Measurements from ENCODE around the gene ADPRHL1. TPM values are rescaled to one million over a fixed set of nuclear protein-coding genes. Genes with fewer than 3 reads are reported as not detected.
A peak's percentile ranks its signal among the peaks of the same experiment; 100 is the strongest.

Gene ADPRHL1
- total and polyA plus RNA-seq, 4 donors, result 0.28 to 0.67 (median 0.55) TPM

DNA sequence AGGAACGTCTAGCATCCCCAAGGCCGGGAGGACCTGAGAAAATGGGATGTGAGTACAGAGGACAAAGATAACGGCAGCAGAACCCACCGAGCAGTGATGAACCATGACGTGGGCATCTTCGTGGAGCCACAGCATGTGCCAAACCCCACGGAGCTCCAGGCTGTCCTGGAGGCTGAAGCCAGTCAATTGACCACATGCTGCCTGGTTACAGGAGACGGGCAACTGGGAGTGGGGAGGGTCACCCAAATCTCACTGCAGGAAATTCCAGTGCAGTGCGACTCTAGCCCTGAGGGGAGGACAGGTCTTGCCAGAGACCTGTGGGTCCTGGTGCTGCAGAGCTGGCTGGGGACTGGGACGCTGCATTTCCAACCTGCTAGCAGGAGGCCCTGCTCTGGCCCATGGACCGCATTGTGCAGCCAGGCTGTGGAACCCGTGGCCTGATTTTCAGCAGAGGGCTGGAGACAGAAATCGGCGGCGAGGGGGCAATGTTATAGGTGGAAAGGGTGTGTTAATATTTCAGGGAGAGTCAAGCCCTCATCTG, 86.2 kb downstream of the ADPRHL1 start:
- H3K4me3 ChIP-seq (ENCODE audit: low read depth in 1 of 3, low read length in 3 of 3), result no peak overlapping the region
- H3K9me3 ChIP-seq (ENCODE audit: control insufficient read depth in 4 of 4, low read length in 3 of 4), result no peaks in the 10 kb centered on the region
- peaks cover 0 to 9% (median 8%) of the 10 kb centered on the region in 4 donors for H3K4me1 ChIP-seq (ENCODE audit: control insufficient read depth in 4 of 4, insufficient read depth in 4 of 4, low read length in 3 of 4)
- H3K27me3 ChIP-seq (ENCODE audit: control insufficient read depth in 4 of 4, insufficient read depth in 4 of 4, low read length in 3 of 4), result no peaks in the 10 kb centered on the region
- no peak overlapping the region for H3K9ac ChIP-seq (ENCODE audit: low read depth in 1 of 2, low read length in 2 of 2)
- no peak for TF ChIP-seq FOXA1 (IDR thresholded peaks at IDR 0.05)
- no peak for TF ChIP-seq HNF4G (IDR thresholded peaks at IDR 0.05)
- no peak for TF ChIP-seq JUND (IDR thresholded peaks at IDR 0.05)
- TF ChIP-seq REST (IDR thresholded peaks at IDR 0.05), result no peak
- TF ChIP-seq NR2F2 (IDR thresholded peaks at IDR 0.05), result no peak
- TF ChIP-seq, protein P1, sequence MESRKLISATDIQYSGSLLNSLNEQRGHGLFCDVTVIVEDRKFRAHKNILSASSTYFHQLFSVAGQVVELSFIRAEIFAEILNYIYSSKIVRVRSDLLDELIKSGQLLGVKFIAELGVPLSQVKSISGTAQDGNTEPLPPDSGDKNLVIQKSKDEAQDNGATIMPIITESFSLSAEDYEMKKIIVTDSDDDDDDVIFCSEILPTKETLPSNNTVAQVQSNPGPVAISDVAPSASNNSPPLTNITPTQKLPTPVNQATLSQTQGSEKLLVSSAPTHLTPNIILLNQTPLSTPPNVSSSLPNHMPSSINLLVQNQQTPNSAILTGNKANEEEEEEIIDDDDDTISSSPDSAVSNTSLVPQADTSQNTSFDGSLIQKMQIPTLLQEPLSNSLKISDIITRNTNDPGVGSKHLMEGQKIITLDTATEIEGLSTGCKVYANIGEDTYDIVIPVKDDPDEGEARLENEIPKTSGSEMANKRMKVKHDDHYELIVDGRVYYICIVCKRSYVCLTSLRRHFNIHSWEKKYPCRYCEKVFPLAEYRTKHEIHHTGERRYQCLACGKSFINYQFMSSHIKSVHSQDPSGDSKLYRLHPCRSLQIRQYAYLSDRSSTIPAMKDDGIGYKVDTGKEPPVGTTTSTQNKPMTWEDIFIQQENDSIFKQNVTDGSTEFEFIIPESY (IDR thresholded peaks at IDR 0.05), result no peak
- no peak for TF ChIP-seq ATF3 (IDR thresholded peaks at IDR 0.05)
- no peak for TF ChIP-seq SP1 (IDR thresholded peaks at IDR 0.05)
- TF ChIP-seq MAX (IDR thresholded peaks at IDR 0.05), result no peak
- no peak for TF ChIP-seq YY1 (IDR thresholded peaks at IDR 0.05)
- no peak for TF ChIP-seq HNF4A (conservative IDR thresholded peaks at IDR 0.05)
- no peak for TF ChIP-seq RXRA (IDR thresholded peaks at IDR 0.05)
- no peak for TF ChIP-seq TAF1 (conservative IDR thresholded peaks at IDR 0.05)
- no peak for TF ChIP-seq RAD21 (IDR thresholded peaks at IDR 0.05)
- TF ChIP-seq GABPA (IDR thresholded peaks at IDR 0.05 in 1 of 2, conservative IDR thresholded peaks at IDR 0.05 in 1 of 2), result no peak
- no peak overlapping the region for H3K27ac ChIP-seq (ENCODE audit: low read depth in 1 of 2, low read length in 2 of 2)
- DNase-seq (ENCODE audit: low spot score), result peak; percentile 27
- no peaks in the 10 kb centered on the region for H3K36me3 ChIP-seq (ENCODE audit: control insufficient read depth in 4 of 4, insufficient read depth in 3 of 4, low read depth in 1 of 4, low read length in 3 of 4)
- WGBS, result 92% methylated on average over 15 of the region's 15 CpGs

GRCh38 chr13:113365971-113366588, 87.2 kb downstream of the ADPRHL1 start:
- H3K9me3 ChIP-seq (ENCODE audit: control insufficient read depth in 4 of 4, low read length in 3 of 4), result no peaks in the 10 kb centered on the region
- H3K36me3 ChIP-seq (ENCODE audit: control insufficient read depth in 4 of 4, insufficient read depth in 3 of 4, low read depth in 1 of 4, low read length in 3 of 4), result no peaks in the 10 kb centered on the region
- no peaks in the 10 kb centered on the region for H3K27me3 ChIP-seq (ENCODE audit: control insufficient read depth in 4 of 4, insufficient read depth in 4 of 4, low read length in 3 of 4)
- 84% methylated on average over 9 of the region's 9 CpGs for WGBS
- H3K4me3 ChIP-seq (ENCODE audit: low read depth in 1 of 3, low read length in 3 of 3), result no peak overlapping the region
- H3K27ac ChIP-seq (ENCODE audit: low read depth in 1 of 2, low read length in 2 of 2), result no peak overlapping the region
- peak; percentile 34 for DNase-seq (ENCODE audit: low spot score)
- H3K9ac ChIP-seq (ENCODE audit: low read depth in 1 of 2, low read length in 2 of 2), result no peak overlapping the region
- peaks cover 0 to 15% (median 14%) of the 10 kb centered on the region in 4 donors for H3K4me1 ChIP-seq (ENCODE audit: control insufficient read depth in 4 of 4, insufficient read depth in 4 of 4, low read length in 3 of 4)
- no peak for TF ChIP-seq SP1 (IDR thresholded peaks at IDR 0.05)
- TF ChIP-seq HNF4G (IDR thresholded peaks at IDR 0.05), result no peak
- TF ChIP-seq YY1 (IDR thresholded peaks at IDR 0.05), result no peak
- TF ChIP-seq FOXA2 (IDR thresholded peaks at IDR 0.05), result no peak
- no peak for TF ChIP-seq NR2F2 (IDR thresholded peaks at IDR 0.05)
- TF ChIP-seq TAF1 (conservative IDR thresholded peaks at IDR 0.05), result no peak
- no peak for TF ChIP-seq RXRA (IDR thresholded peaks at IDR 0.05)
- TF ChIP-seq, protein P1 (IDR thresholded peaks at IDR 0.05), result no peak
- TF ChIP-seq REST (IDR thresholded peaks at IDR 0.05), result no peak
- no peak for TF ChIP-seq ATF3 (IDR thresholded peaks at IDR 0.05)
